GM12872 (cell line): Measurements from ENCODE around the gene CHST15.

Experiments used
- CTCF ChIP-seq: IDR thresholded peaks from 3 replicates; pipeline ENCODE4 v1.5.1; 2011; ENCODE audit warnings: low read depth, mild to moderate bottlenecking, low read length, moderate library complexity; ENCODE audit not compliant: insufficient read depth

The CHST15 gene

GRCh38 chr10:124068929-124069328, 24.5 kb downstream of the CHST15 start:
- TF ChIP-seq CTCF, result no peak

GRCh38 chr10:124067825-124068400, 25.5 kb downstream of the CHST15 start:
- no peak for TF ChIP-seq CTCF

GRCh38 chr10:124066781-124067714, 26.4 kb downstream of the CHST15 start:
- TF ChIP-seq CTCF, result no peak

GRCh38 chr10:124066126-124066700, 27.2 kb downstream of the CHST15 start:
- no peak for TF ChIP-seq CTCF

GRCh38 chr10:124065382-124066125, 27.8 kb downstream of the CHST15 start:
- TF ChIP-seq CTCF, result no peak

GRCh38 chr10:124064676-124065075, 28.7 kb downstream of the CHST15 start:
- TF ChIP-seq CTCF, result no peak
